ENCODE measurements around the gene ERBB2.

The ERBB2 gene

DNA sequence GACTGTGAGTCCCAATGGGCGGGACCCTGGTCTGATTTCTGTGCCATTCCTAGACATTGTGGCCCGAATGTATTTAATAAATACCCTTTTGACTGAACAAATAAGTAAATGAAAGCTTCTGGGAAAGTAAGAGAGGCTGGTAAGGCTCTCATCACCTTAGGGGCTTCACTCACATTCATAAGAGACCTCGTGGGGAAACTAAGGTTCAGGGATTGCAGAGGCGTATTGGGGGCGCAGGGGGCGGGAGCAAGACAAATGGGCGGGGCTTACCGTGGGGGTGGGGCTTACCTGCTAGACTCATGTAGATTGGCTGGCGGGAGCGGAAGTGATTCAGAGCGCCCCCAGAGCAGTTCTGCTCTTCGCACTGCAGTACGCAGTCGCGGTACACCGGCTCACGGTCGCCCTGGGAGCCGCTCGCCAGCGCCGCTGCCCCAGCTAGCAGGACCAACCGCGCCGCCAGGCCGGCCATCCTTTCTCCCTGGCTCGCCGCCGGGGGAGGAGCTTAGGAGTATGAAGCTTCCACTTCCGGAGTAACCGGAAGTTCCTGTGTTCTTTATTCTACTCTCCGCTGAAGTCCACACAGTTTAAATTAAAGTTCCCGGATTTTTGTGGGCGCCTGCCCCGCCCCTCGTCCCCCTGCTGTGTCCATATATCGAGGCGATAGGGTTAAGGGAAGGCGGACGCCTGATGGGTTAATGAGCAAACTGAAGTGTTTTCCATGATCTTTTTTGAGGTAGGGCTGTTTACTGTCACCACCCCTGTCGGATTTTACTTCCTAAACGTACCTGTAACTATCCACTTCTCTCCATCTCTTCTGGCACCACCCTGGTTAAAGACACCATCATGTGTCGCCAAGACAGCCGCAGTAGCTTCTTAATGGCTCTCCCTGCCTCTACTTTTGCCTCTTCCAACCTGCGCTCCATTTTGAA, 12.1 kb upstream of the ERBB2 start, which contains the start of gene PGAP3:
Gene PGAP3, minus strand, starts transcription at position 512 of the 929 bp plus-strand sequence. Its CDS starts 43 bp downstream, at position 469.
- no CpG with 5 or more reads among the region's 45 CpGs for WGBS, 2 donors (ENCODE audit: extremely low coverage in 2 of 2, insufficient read length in 2 of 2, insufficient replicate concordance in 1 of 2)
- H3K9ac ChIP-seq (ENCODE audit: low read depth, low read length, poor library complexity), result peak within 1 kb of the TSS; percentile 95
- H3K4me1 ChIP-seq (ENCODE audit: control insufficient read depth in 2 of 2, insufficient read depth in 1 of 2, low read depth in 1 of 2, low read length in 2 of 2), result peaks cover 9 to 10% of the 10 kb centered on the region in 2 donors
- H3K9me3 ChIP-seq (replicated peaks in 1 of 2; ENCODE audit: control insufficient read depth in 2 of 2, insufficient read depth in 1 of 2, low read depth in 1 of 2, low read length in 2 of 2), result no peaks in the 10 kb centered on the region
- H3K14ac ChIP-seq (ENCODE audit: low read length), result no peak within 1 kb of the TSS
- peak within 1 kb of the TSS; percentile 97 for H2AFZ ChIP-seq (ENCODE audit: low read length)
- no peak within 1 kb of the TSS for H2BK12ac ChIP-seq (ENCODE audit: low read length)
- peak within 1 kb of the TSS; percentile 53 for H2BK120ac ChIP-seq (ENCODE audit: low read depth, low read length)
- H3K36me3 ChIP-seq (replicated peaks in 1 of 2; ENCODE audit: control insufficient read depth in 2 of 2, insufficient read depth in 2 of 2, low read length in 2 of 2), result peaks cover 3 to 11% of the 10 kb centered on the region in 2 donors
- H3K23ac ChIP-seq (ENCODE audit: low read depth, low read length, poor library complexity), result peak within 1 kb of the TSS; percentile 26
- no peak within 1 kb of the TSS for H4K8ac ChIP-seq (ENCODE audit: low read depth, low read length)
- no peaks in the 10 kb centered on the region for H3K27me3 ChIP-seq (ENCODE audit: control insufficient read depth in 3 of 3, insufficient read depth in 3 of 3, low read depth in 1 of 3, low read length in 3 of 3)
- H3K79me1 ChIP-seq (ENCODE audit: low read depth, low read length), result peaks cover 2% of the 10 kb centered on the region
- H2AK5ac ChIP-seq (ENCODE audit: low read depth, low read length), result no peak within 1 kb of the TSS
- H3K4ac ChIP-seq (ENCODE audit: low read length), result no peak within 1 kb of the TSS
- H3K4me2 ChIP-seq (ENCODE audit: insufficient read depth, low read length, poor library complexity, severe bottlenecking), result peak within 1 kb of the TSS; percentile 62
- no peak within 1 kb of the TSS for H2BK15ac ChIP-seq (ENCODE audit: low read length)
- H4K91ac ChIP-seq (ENCODE audit: low read depth, low read length, poor library complexity), result no peak within 1 kb of the TSS
- peak; percentile 87 for DNase-seq (ENCODE audit: low spot score)
- H3K4me3 ChIP-seq (ENCODE audit: low read length in 2 of 2), result peak within 1 kb of the TSS; percentile 61 to 87
- peak within 1 kb of the TSS; percentile 99 for H3K18ac ChIP-seq (ENCODE audit: low read length)
- H3K27ac ChIP-seq (replicated peaks; ENCODE audit: low read length), result peak within 1 kb of the TSS; percentile 100
- H2BK5ac ChIP-seq (ENCODE audit: low read length), result peak within 1 kb of the TSS; percentile 96

DNA sequence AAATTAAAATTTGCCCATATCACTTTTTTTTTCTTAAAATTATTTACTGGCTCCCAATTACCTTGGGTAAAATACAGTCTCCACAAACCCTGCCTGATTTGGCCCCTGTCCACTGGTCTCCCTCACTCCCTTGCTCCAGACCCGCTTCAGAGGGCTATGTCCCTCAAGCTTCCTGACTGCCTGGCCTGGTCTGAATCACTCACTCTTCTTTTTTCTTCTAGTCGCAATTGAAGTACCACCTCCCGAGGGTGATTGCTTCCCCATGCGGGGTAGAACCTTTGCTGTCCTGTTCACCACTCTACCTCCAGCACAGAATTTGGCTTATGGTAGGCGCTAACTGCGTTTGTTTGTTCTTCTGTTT, 11.4 kb upstream of the ERBB2 start:
- Histone ChIP-seq H2BK5ac (ENCODE audit: low read length) (no peak overlapping the region), H2BK12ac (ENCODE audit: low read length) (no peak overlapping the region), H3K4me1 (ENCODE audit: control insufficient read depth in 2 of 2, insufficient read depth in 1 of 2, low read depth in 1 of 2, low read length in 2 of 2) (peaks cover 9 to 10% of the 10 kb centered on the region in 2 donors), H2AK5ac (ENCODE audit: low read depth, low read length) (no peak overlapping the region), H3K9me3 (replicated peaks in 1 of 2; ENCODE audit: control insufficient read depth in 2 of 2, insufficient read depth in 1 of 2, low read depth in 1 of 2, low read length in 2 of 2) (no peaks in the 10 kb centered on the region), H3K4me2 (ENCODE audit: insufficient read depth, low read length, poor library complexity, severe bottlenecking) (peak overlapping the region; percentile 62), H3K79me1 (ENCODE audit: low read depth, low read length) (peaks cover 2% of the 10 kb centered on the region), H3K27ac (replicated peaks; ENCODE audit: low read length) (peak overlapping the region; percentile 100), H3K18ac (ENCODE audit: low read length) (no peak overlapping the region), H3K4ac (ENCODE audit: low read length) (no peak overlapping the region), H3K4me3 (ENCODE audit: low read length in 2 of 2) (peak overlapping the region; percentile 61 to 87), H3K9ac (ENCODE audit: low read depth, low read length, poor library complexity) (no peak overlapping the region), H3K14ac (ENCODE audit: low read length) (no peak overlapping the region), H4K91ac (ENCODE audit: low read depth, low read length, poor library complexity) (no peak overlapping the region), H2BK15ac (ENCODE audit: low read length) (no peak overlapping the region), H3K36me3 (replicated peaks in 1 of 2; ENCODE audit: control insufficient read depth in 2 of 2, insufficient read depth in 2 of 2, low read length in 2 of 2) (peaks cover 3 to 11% of the 10 kb centered on the region in 2 donors), H3K23ac (ENCODE audit: low read depth, low read length, poor library complexity) (no peak overlapping the region), H2BK120ac (ENCODE audit: low read depth, low read length) (no peak overlapping the region), H2AFZ (ENCODE audit: low read length) (peak overlapping the region; percentile 97), H4K8ac (ENCODE audit: low read depth, low read length) (no peak overlapping the region), H3K27me3 (ENCODE audit: control insufficient read depth in 3 of 3, insufficient read depth in 3 of 3, low read depth in 1 of 3, low read length in 3 of 3) (no peaks in the 10 kb centered on the region)
- WGBS, 2 donors (ENCODE audit: extremely low coverage in 2 of 2, insufficient read length in 2 of 2, insufficient replicate concordance in 1 of 2), result no CpG with 5 or more reads among the region's 6 CpGs
- no peak for DNase-seq (ENCODE audit: low spot score)

DNA sequence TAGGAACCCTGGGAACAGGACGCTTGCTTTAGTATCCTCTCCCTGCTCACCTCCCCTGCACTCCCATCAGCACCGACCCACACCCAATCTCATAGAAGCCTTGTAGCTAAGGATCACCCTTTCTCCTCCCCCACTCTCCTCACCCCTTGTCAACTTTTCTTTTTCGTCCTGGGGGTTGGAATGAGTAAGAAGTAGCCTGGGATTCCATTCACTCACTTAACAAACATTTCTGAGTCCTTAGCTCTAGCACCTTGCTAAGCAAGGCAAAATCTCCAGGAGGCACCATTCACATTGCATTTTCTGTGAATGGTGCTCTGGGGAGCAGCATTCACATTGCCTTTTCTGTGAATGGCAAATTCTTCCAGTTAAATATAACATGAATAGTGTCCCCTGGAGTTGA, 10.9 kb upstream of the ERBB2 start:
- Histone ChIP-seq H2BK5ac (ENCODE audit: low read length) (no peak overlapping the region), H3K4me3 (ENCODE audit: low read length in 2 of 2) (peak overlapping the region in 1 of 2 donors; percentile 61), H4K8ac (ENCODE audit: low read depth, low read length) (no peak overlapping the region), H2BK15ac (ENCODE audit: low read length) (no peak overlapping the region), H3K36me3 (replicated peaks in 1 of 2; ENCODE audit: control insufficient read depth in 2 of 2, insufficient read depth in 2 of 2, low read length in 2 of 2) (peaks cover 3 to 11% of the 10 kb centered on the region in 2 donors), H3K18ac (ENCODE audit: low read length) (no peak overlapping the region), H4K91ac (ENCODE audit: low read depth, low read length, poor library complexity) (no peak overlapping the region), H3K9ac (ENCODE audit: low read depth, low read length, poor library complexity) (no peak overlapping the region), H3K4ac (ENCODE audit: low read length) (no peak overlapping the region), H2BK12ac (ENCODE audit: low read length) (no peak overlapping the region), H3K4me1 (ENCODE audit: control insufficient read depth in 2 of 2, insufficient read depth in 1 of 2, low read depth in 1 of 2, low read length in 2 of 2) (peaks cover 9 to 10% of the 10 kb centered on the region in 2 donors), H3K27me3 (ENCODE audit: control insufficient read depth in 3 of 3, insufficient read depth in 3 of 3, low read depth in 1 of 3, low read length in 3 of 3) (no peaks in the 10 kb centered on the region), H3K27ac (replicated peaks; ENCODE audit: low read length) (no peak overlapping the region), H2AK5ac (ENCODE audit: low read depth, low read length) (no peak overlapping the region), H3K79me1 (ENCODE audit: low read depth, low read length) (peaks cover 2% of the 10 kb centered on the region), H3K23ac (ENCODE audit: low read depth, low read length, poor library complexity) (no peak overlapping the region), H3K14ac (ENCODE audit: low read length) (no peak overlapping the region), H3K4me2 (ENCODE audit: insufficient read depth, low read length, poor library complexity, severe bottlenecking) (peak overlapping the region; percentile 62), H3K9me3 (replicated peaks in 1 of 2; ENCODE audit: control insufficient read depth in 2 of 2, insufficient read depth in 1 of 2, low read depth in 1 of 2, low read length in 2 of 2) (no peaks in the 10 kb centered on the region), H2AFZ (ENCODE audit: low read length) (peak overlapping the region; percentile 97), H2BK120ac (ENCODE audit: low read depth, low read length) (no peak overlapping the region)
- WGBS, 2 donors (ENCODE audit: extremely low coverage in 2 of 2, insufficient read length in 2 of 2, insufficient replicate concordance in 1 of 2), result no CpG with 5 or more reads among the region's 3 CpGs
- no peak for DNase-seq (ENCODE audit: low spot score)

DNA sequence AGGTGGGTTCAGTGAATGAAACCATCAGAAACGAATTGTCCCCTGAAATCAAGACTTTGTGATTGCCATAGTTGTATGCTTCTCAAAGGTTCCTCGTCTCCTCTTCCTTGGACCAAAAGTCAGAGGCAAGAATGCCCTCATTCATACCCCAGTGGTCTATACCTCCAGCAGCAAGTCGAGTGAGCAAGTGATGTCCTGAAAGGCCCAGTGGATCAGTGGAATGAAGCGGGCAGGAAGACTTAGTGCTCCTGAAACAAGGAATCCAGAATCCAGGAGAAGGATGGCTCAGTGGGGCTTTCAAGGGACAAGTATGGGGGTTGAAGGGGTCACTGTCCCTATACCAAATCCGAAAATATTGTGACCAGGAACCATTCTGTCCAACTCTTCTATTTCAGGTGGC, 5.3 kb upstream of the ERBB2 start:
- Histone ChIP-seq H3K4ac (ENCODE audit: low read length) (no peak overlapping the region), H3K14ac (ENCODE audit: low read length) (no peak overlapping the region), H2BK5ac (ENCODE audit: low read length) (no peak overlapping the region), H3K9ac (ENCODE audit: low read depth, low read length, poor library complexity) (peak overlapping the region; percentile 36), H2AK5ac (ENCODE audit: low read depth, low read length) (peak overlapping the region; percentile 27), H3K27ac (replicated peaks; ENCODE audit: low read length) (peak overlapping the region; percentile 99), H3K27me3 (ENCODE audit: control insufficient read depth in 3 of 3, insufficient read depth in 3 of 3, low read depth in 1 of 3, low read length in 3 of 3) (no peaks in the 10 kb centered on the region), H3K9me3 (replicated peaks in 1 of 2; ENCODE audit: control insufficient read depth in 2 of 2, insufficient read depth in 1 of 2, low read depth in 1 of 2, low read length in 2 of 2) (no peaks in the 10 kb centered on the region), H3K4me1 (ENCODE audit: control insufficient read depth in 2 of 2, insufficient read depth in 1 of 2, low read depth in 1 of 2, low read length in 2 of 2) (peaks cover 23% of the 10 kb centered on the region in 2 donors), H2AFZ (ENCODE audit: low read length) (no peak overlapping the region), H2BK15ac (ENCODE audit: low read length) (peak overlapping the region; percentile 69), H3K36me3 (replicated peaks in 1 of 2; ENCODE audit: control insufficient read depth in 2 of 2, insufficient read depth in 2 of 2, low read length in 2 of 2) (peaks cover 0 to 14% of the 10 kb centered on the region in 2 donors), H2BK120ac (ENCODE audit: low read depth, low read length) (no peak overlapping the region), H4K8ac (ENCODE audit: low read depth, low read length) (no peak overlapping the region), H2BK12ac (ENCODE audit: low read length) (peak overlapping the region; percentile 69), H3K18ac (ENCODE audit: low read length) (peak overlapping the region; percentile 35), H3K4me3 (ENCODE audit: low read length in 2 of 2) (no peak overlapping the region), H4K91ac (ENCODE audit: low read depth, low read length, poor library complexity) (no peak overlapping the region), H3K79me1 (ENCODE audit: low read depth, low read length) (no peaks in the 10 kb centered on the region), H3K23ac (ENCODE audit: low read depth, low read length, poor library complexity) (no peak overlapping the region), H3K4me2 (ENCODE audit: insufficient read depth, low read length, poor library complexity, severe bottlenecking) (no peak overlapping the region)
- DNase-seq (ENCODE audit: low spot score), result no peak
- WGBS, 2 donors (ENCODE audit: extremely low coverage in 2 of 2, insufficient read length in 2 of 2, insufficient replicate concordance in 1 of 2), result no CpG with 5 or more reads among the region's 5 CpGs

All from neuronal stem cell (in vitro differentiated cells).